ENCODE results near the gene YPEL5. TPM values are rescaled to one million over a fixed set of nuclear protein-coding genes. Genes with fewer than 3 reads are reported as not detected.

Gene YPEL5
- total RNA-seq, 8 experiments from 2014 or later = 40.0 to 106 (median 53.6) TPM

GRCh38 chr2:30201990-30202389 is 55.2 kb downstream of the YPEL5 start:
- Histone ChIP-seq H3K4me1 (replicated peaks in 1 of 2) (peaks cover 0 to 9% of the 10 kb centered on the region in 2 donors), H3K4me3 (no peak overlapping the region), H3K27ac (no peak overlapping the region)
- in situ Hi-C loops (cut with MboI; ENCODE audit: low pct_unique_long_range_greater_than_20kb in 2 of 9, low sequenced_read_pairs in 9 of 9, unreplicated experiment in 9 of 9) = loop anchor here in 6 of 9 experiments (10.0 to 25.0 kb wide), 2 partner anchors 503 to 510 kb away; no protein-coding TSS in a partner anchor
- peak in 2 of 8 experiments; percentile 35 to 70 for ATAC-seq (replicated peaks in 6 of 8)
- 0 to 90% (median 45%) methylated on average over 1 of the region's 1 CpG; no CpG with 5 or more reads in 2 of the 10 experiments for WGBS, 10 experiments

DNA sequence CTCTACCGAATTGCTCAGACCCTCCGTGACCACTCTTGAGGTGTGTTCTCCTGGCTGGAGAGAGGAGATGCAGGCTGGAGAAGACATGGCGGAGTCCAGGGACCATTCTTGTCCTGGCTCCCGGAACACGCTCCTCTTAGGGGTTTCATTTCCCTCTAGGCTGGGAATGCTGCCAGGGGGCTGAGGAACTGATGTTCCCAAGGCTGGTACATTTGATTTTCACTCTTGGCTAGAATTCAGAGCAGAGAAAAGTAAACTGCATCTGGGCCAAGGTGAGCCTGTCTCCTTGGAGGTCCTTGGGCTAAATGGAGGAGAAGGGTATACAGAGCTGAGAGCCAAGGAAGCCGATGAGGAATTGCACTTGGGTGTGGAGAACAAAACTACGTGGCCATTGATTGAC is 56.3 kb downstream of the YPEL5 start:
- in situ Hi-C loops (cut with MboI; ENCODE audit: low pct_unique_long_range_greater_than_20kb in 2 of 9, low sequenced_read_pairs in 9 of 9, unreplicated experiment in 9 of 9) = loop anchor here in 6 of 9 experiments (10.0 to 25.0 kb wide), 2 partner anchors 502 to 509 kb away; no protein-coding TSS in a partner anchor
- WGBS, 10 experiments = 20 to 93% (median 83%) methylated on average over 1 to 6 of the region's 7 CpGs; no CpG with 5 or more reads in 2 of the 10 experiments
- no peak overlapping the region for H3K4me3 ChIP-seq
- no peak overlapping the region for H3K27ac ChIP-seq
- ATAC-seq (replicated peaks in 6 of 8) = no peak
- peaks cover 0 to 9% of the 10 kb centered on the region in 2 donors for H3K4me1 ChIP-seq (replicated peaks in 1 of 2)

DNA sequence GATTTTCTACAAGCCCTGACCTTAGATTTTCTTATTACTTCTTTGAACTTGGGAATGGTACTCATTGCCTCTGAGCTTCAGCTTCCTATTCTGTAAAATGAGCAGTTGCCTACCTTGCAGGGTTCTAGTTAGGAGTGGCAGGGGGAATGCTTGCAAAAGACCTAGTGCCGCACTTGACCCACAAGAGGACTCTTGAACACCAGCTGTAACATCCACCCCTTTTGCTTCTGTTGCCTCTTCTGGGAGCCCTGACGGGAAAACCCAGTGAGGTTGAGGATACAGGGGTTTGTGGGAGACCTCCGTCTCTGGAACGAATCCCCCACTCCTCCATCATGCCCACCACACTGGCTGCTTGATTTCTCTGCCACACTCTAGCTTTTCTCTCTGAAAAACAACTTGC is 57.5 kb downstream of the YPEL5 start:
- in situ Hi-C loops (cut with MboI; ENCODE audit: low pct_unique_long_range_greater_than_20kb in 2 of 9, low sequenced_read_pairs in 9 of 9, unreplicated experiment in 9 of 9) = loop anchor here in 6 of 9 experiments (10.0 to 25.0 kb wide), 2 partner anchors 501 to 508 kb away; no protein-coding TSS in a partner anchor
- no peak for ATAC-seq (replicated peaks in 6 of 8)
- Histone ChIP-seq H3K4me3 (no peak overlapping the region), H3K27ac (no peak overlapping the region), H3K4me1 (replicated peaks in 1 of 2) (peaks cover 0 to 9% of the 10 kb centered on the region in 2 donors)
- WGBS, 10 experiments = 48 to 100% (median 100%) methylated on average over 1 to 4 of the region's 4 CpGs; no CpG with 5 or more reads in 3 of the 10 experiments

DNA sequence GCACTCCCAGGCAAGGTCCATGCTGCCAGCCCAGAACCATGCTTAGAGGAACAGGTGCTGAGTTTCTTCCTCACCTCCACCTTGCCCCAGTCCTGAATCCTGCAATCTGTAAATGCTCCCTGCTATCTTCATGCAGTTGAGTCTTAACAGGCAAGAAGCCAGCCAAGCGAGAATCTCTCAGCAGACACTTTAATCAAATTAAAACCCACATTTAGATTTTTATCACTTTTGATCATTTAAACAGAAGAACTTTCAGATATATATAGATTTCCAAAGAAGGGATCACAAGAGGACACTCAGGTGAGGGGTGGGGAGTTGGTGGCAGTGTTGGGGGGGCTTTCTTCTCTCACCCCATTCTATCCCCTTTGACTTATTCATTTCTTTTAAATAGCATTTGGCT is 58.6 kb downstream of the YPEL5 start:
- in situ Hi-C loops (cut with MboI; ENCODE audit: low pct_unique_long_range_greater_than_20kb in 2 of 9, low sequenced_read_pairs in 9 of 9, unreplicated experiment in 9 of 9) = loop anchor here in 6 of 9 experiments (10.0 to 25.0 kb wide), 2 partner anchors 499 to 507 kb away; no protein-coding TSS in a partner anchor
- Histone ChIP-seq H3K4me1 (replicated peaks in 1 of 2) (peaks cover 0 to 9% of the 10 kb centered on the region in 2 donors), H3K27ac (no peak overlapping the region), H3K4me3 (no peak overlapping the region)
- 31 to 86% (median 50%) methylated on average over 1 of the region's 1 CpG; no CpG with 5 or more reads in 5 of the 10 experiments for WGBS, 10 experiments
- ATAC-seq (replicated peaks in 6 of 8) = no peak

DNA sequence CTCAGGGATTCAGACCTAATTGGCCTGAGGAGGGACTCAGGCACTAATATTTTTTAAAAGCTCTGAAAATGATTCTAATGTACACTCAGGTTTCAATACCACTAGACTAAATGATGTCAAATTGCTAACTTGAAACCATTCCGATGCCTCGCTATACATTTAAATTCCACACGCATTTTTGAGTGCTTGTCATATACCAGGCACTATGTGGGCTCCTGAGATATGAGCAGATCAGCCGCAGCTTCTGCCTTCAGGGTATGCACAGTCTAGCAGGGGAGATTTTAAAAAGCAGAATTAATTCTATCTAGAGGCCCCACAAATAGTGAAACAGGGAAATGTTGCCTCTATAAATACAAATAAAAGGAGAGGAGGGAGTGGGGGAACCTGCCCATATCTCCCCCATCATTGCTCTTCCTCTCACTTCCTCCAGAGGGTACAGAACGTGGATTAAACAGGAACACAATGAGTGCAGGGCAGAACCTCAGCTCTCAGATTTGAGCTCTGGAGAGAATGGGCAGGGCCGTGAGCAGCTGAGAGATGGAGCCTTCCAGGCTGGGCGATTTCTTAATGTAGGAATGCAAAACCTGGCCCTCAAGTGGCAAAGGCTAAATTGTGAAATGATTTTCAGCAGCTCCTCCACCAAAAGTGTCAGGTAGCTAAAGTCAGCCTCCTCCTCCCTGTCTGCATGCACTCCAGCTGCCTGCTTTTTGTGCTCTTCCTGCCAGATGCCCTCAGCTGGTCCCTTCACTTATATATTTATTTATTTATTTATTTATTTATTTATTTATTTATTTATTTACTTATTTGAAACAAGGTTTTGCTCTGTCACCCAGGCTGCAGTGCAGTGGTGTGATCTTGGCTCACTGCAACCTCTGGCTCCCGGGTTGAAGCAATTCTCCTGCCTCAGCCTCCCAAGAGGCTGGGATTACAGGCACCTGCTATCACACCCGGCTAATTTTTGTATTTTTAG is 59.9 kb downstream of the YPEL5 start:
- ATAC-seq (replicated peaks in 6 of 8) = peak in 3 of 8 experiments; percentile 75 to 88 (median 80)
- in situ Hi-C loops (cut with MboI; ENCODE audit: low pct_unique_long_range_greater_than_20kb in 2 of 9, low sequenced_read_pairs in 9 of 9, unreplicated experiment in 9 of 9) = loop anchor here in 6 of 9 experiments (10.0 to 25.0 kb wide), 2 partner anchors 498 to 506 kb away; no protein-coding TSS in a partner anchor
- Histone ChIP-seq H3K4me1 (replicated peaks in 1 of 2) (peaks cover 0 to 9% of the 10 kb centered on the region in 2 donors), H3K27ac (no peak overlapping the region), H3K4me3 (no peak overlapping the region)
- 45 to 100% (median 73%) methylated on average over 1 to 8 of the region's 9 CpGs for WGBS, 10 experiments

DNA sequence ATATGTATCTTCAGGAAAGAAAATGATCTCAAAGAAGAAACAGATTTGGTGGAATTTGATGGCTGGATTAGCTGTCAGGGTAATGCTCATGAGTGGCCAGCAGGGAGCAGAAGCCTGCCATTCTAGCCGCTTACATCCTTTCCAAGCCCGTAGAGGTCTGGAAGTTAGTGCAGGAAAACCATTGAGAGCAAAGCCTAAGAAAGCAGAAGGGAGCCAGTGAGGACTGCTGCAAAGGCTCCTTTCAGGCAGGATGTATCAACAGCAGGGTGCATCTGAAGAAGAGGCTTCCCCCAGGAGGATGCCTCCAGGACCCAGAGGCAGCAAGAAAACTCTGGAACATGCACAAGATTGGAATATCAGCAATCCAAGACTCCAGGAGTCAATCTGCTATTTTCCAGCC is 61.6 kb downstream of the YPEL5 start:
- H3K27ac ChIP-seq = no peak overlapping the region
- in situ Hi-C loops (cut with MboI; ENCODE audit: low pct_unique_long_range_greater_than_20kb in 2 of 9, low sequenced_read_pairs in 9 of 9, unreplicated experiment in 9 of 9) = loop anchor here in 6 of 9 experiments (10.0 to 25.0 kb wide), 2 partner anchors 496 to 504 kb away; no protein-coding TSS in a partner anchor
- H3K4me1 ChIP-seq (replicated peaks in 1 of 2) = peaks cover 0 to 9% of the 10 kb centered on the region in 2 donors
- 0% methylated on average over 2 of the region's 2 CpGs; no CpG with 5 or more reads in 8 of the 10 experiments for WGBS, 10 experiments
- peak; percentile 75 to 99 (median 93) for ATAC-seq (replicated peaks in 6 of 8)
- no peak overlapping the region for H3K4me3 ChIP-seq

DNA sequence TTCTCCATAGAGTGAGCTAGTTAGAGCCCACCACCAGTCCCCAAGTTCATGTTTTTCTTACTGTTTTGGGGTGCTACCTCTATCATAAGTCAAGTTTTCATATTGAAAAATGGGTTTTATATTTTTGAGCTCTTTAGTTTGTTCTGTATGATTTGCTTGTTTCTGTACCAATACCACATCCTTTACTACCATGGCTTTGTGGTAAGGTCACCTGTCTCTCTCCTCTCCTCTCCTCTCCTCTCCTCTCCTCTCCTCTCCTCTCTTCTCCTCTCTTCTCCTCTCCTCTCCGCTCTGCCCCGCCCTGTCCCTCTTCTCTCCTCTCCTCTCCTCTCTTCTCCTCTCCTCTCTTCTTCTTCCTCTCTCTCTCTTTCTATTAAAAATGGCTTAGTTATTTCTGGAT is 62.4 kb downstream of the YPEL5 start:
- H3K27ac ChIP-seq = no peak overlapping the region
- no peak overlapping the region for H3K4me3 ChIP-seq
- no CpG with 5 or more reads among the region's 2 CpGs for WGBS, 10 experiments
- in situ Hi-C loops (cut with MboI; ENCODE audit: low pct_unique_long_range_greater_than_20kb in 2 of 9, low sequenced_read_pairs in 9 of 9, unreplicated experiment in 9 of 9) = loop anchor here in 6 of 9 experiments (10.0 to 25.0 kb wide), 2 partner anchors 496 to 503 kb away; no protein-coding TSS in a partner anchor
- no peak for ATAC-seq (replicated peaks in 6 of 8)
- peaks cover 0 to 9% of the 10 kb centered on the region in 2 donors for H3K4me1 ChIP-seq (replicated peaks in 1 of 2)

Other genes with a start within 250 kb of the YPEL5 start
- 1 to 10 TPM in 5 of 8 experiments, under 1 TPM in 3; 0.49 to 8.8 (median 3.8) TPM for gene ALK, start 225.4 kb upstream of the YPEL5 start, total RNA-seq
- 10 to 100 TPM in 7 of 8 experiments, 1 to 10 TPM in 1; 3.0 to 88.7 (median 52.3) TPM for gene LBH, start 84.5 kb downstream of the YPEL5 start, total RNA-seq

All from motor neuron (in vitro differentiated cells).